Sciatic nerve (tissue), 2 donors: ENCODE data around the gene RTN4. TPM values are rescaled to one million over a fixed set of nuclear protein-coding genes. Genes with fewer than 3 reads are reported as not detected.
A peak's percentile ranks its signal among the peaks of the same experiment; 100 is the strongest.

Experiments
- ATAC-seq: fragments of 200-7000 bp; cut with Tn5 transposase; one replicate; pipeline ENCODE4 v1.9.1; 2020; ENCODE audit warnings: mild to moderate bottlenecking, moderate library complexity
- DNase-seq: peaks from one replicate; pipeline ENCODE4 v3.0.0-alpha.2; 2020; ENCODE audit warnings: low spot score
- intact Hi-C: fragments of 100-400 bp; cut with DNase I; formaldehyde crosslinking; loops from one replicate; pipeline ENCODE4 v1.14.2; 2022
- total RNA-seq: library from RNA; stranded (reverse); fragmentation: NEBNext Ultra II Directional; extraction: Animal tissue kit (Norgen Biotek cat#: 25700); gene quantifications from one replicate; pipeline ENCODE4 v1.2.1, GENCODE V29; 2021
- donor health status: DM: no; HTN: no; CAD: no.
- donor health status: DM: no; HTN: no; CAD: no.

RTN4 gene
- total RNA-seq, 1 donor from 2014 or later: 254 TPM

DNA sequence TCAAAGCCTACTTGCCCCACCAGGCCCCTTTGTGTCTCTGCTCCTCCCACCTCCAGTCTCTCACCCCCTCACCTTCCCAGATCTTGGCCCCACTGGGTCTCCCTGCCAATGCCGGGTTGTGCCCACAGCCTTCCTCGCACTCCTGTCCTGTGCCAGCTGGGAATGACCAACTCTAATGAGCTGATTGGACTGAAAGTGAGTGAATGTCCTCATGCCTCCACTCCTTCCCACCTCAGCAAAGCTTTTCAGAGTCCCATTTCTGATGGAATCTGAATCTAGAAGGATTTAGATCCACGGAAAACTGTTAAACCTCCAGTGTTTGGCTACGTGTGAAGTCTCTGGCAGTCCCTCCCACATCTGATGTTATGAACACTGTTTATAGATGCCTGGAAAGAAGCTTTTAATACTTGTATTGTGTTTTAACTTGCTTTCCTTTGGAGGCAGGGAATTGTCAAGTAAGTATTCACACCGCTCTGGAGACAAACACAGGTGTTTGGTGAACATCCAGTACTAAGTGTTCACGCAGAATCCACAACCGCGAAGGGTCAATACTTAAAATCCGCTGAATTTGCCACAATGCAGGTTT, 103.9 kb downstream of the RTN4 start:
- DNase-seq (no peak), ATAC-seq (peak; percentile 35)
- intact Hi-C loops: no loop called here

DNA sequence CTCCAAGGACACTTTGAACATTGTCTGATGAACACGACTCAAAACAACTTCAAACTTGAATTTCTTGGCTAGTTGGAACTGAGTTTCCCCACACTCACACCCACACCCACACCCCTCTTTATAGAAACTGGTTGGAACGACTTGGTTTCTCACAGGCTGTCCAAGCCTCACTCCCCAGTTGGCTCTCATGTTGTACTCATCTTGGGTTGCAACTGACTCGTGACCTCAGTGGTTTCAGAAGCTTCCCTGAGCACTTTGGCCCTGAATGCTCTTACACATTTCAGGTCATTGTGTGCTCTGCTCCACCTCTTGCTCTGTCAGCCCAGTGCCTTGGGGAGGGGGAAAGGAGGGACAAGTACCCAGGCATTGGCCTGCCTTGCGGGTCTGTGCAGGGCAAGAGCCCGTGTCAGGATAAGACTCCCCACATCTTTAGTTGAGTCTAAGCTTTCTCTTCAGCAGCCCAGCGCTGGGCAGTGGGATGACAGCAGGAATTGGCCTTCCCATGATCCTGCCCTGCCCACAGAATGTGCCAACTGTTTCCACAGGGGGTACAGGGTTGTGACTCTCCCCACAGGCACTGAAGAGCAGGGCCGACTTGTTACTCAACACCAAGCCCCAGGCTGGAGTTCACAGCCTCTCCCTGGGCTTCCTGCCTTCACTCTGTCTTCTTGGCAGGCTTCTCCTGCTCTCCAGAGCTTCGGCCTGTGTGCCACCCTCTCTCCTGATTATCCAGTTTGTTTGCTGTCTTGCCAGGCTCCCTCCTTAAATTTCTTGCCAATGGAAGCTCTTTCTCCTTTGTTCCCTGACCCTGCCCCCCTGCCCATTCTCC, 104.6 kb downstream of the RTN4 start:
- intact Hi-C loops: no loop called here
- ATAC-seq (peak; percentile 96), DNase-seq (peak; percentile 72)

DNA sequence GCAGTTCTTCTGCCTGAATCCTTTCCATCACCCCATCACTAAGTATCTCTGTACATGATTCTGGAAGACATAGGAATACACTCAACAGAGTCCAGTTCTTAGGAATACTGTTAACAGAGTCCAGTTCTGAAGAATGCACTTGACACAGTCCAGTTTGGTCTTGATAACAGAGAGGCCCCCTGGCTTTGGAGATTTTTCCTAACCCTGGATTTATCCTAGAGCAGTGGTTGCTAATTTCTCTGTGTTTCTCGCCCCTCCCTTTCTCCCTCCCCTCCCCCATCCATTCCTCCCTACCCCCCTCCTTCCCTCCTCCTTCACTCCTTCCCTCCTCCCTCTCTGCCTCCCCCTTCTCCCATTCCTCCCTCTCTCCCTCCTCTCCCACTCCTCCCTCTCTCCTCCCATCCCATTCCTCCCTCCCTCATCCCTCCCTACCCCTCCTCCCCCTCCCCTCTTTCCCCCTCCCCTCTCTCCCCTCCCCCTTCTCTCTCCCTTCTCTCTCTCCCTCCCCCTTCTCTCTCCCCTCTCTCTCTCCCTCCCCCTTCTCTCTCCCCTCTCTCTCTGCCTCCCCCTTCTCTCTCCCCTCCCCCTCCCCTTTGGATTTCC, 105.4 kb downstream of the RTN4 start:
- intact Hi-C loops: no loop called here
- no peak for ATAC-seq
- no peak for DNase-seq

GRCh38 chr2:54942373-54942772, 107.9 kb downstream of the RTN4 start:
- intact Hi-C loops: no loop called here
- no peak for DNase-seq
- no peak for ATAC-seq

DNA sequence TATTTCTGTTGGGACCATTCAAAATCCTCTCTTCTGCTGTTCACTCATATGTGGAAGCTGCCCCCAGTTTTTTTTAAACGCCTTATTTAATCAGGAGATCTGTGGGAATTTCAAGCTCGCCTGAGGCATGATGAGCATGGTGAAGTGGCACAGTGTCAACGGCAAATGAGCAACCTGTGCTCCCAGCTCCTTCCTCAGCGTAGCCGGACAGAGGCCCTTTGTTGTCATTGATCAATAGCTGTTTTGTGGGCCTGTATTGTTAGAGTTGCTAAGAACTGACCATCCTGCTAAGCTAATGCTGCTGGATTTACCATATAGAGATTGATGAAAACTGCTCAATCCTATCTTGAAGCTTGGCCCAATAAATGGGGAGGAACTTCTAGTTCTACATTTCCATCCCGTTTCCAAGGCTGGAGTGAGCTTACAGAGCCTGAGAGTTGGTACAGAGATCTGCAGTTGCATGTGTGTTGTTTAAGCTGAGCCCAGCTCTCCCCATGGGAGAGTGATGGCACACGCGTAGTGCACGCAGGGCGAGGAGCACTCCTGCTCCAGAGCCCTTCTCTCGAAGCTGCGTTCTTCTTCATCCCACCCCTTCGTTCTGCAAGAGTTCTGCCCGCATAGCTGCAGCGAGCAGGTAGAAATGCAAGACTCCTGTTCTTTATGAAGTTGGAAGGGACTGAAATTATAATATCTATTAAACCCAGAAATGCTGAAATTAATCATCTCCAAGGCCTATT, 108.8 kb downstream of the RTN4 start:
- intact Hi-C loops: no loop called here
- DNase-seq (no peak), ATAC-seq (no peak)

GRCh38 chr2:54940723-54941122, 109.5 kb downstream of the RTN4 start:
- ATAC-seq (no peak), DNase-seq (no peak)
- intact Hi-C loops: no loop called here

- DNase-seq (no peak), ATAC-seq (no peak)
- intact Hi-C loops: no loop called here
These were observed 110.7 kb downstream of the RTN4 start for GRCh38 chr2:54939446-54940118.

- DNase-seq: no peak
- intact Hi-C loops: no loop called here
- no peak for ATAC-seq
These were observed 113.5 kb downstream of the RTN4 start for GRCh38 chr2:54936766-54937165.

DNA sequence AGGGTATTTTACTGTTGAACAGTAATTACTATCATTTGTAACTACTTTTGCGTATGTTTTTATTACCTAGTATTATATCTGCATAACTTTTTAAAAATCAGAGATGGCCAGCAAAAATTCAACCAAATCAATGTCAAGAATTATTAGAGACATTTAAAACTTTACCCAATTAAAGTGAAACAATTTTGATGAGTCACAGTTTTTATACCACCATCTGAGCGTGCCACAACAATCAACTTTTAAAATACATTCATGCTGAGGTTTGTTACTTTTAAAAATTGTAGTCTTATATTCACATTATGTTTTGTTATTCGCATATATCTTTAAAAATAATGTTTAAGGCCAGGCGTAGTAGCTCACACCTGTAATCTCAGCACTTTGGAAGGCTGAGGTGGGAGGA, 114.9 kb downstream of the RTN4 start:
- ATAC-seq (no peak), DNase-seq (no peak)
- intact Hi-C loops: no loop called here

- DNase-seq: no peak
- ATAC-seq: no peak
- intact Hi-C loops: no loop called here
These were observed 118.8 kb downstream of the RTN4 start for GRCh38 chr2:54931473-54931872.

DNA sequence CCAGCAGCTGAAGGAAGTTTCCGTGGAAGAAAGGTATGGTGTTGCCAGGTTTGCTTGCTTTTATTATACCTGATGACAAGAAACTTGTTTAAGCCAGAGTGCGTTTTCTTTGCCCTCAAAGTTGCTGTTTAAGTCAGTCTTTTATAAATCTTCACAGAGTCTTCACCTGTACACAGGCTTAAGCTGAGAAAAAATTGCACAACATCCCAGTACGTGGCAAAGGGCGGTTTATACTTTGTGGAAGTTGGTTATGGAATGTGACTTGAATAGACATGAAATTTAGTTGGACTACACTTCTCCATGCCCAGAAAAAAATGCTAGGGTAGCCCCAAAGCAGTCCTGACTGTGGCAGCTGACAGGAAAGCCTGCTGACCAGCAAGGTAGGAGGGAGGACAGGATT, 121.5 kb downstream of the RTN4 start:
- DNase-seq: no peak
- intact Hi-C loops: no loop called here
- ATAC-seq: no peak

- no peak for DNase-seq
- intact Hi-C loops: no loop called here
- no peak for ATAC-seq
These were observed 122.3 kb downstream of the RTN4 start for GRCh38 chr2:54927751-54928615.

- no peak for ATAC-seq
- DNase-seq: no peak
- intact Hi-C loops: no loop called here
These were observed 123.0 kb downstream of the RTN4 start for GRCh38 chr2:54927085-54927750.

DNA sequence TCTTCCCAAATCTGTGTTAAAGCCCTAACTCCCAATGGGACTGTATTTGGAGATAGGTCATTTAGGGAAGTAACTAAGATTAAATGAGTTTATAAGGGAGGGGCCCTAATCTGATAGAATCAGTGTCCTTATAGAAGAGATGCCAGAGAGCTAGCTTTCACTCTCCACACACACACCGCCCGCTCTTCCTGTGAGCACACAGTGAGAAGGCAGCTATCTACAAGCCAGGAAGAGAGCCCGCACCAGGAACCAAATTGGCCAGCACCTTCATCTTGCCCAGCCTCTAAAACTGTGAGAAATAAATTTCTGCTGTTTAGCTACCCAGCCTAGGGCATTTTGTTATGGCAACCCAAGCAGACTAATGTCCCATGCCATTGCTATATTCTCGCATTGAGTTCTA, 125.2 kb downstream of the RTN4 start:
- intact Hi-C loops: no loop called here
- no peak for ATAC-seq

DNA sequence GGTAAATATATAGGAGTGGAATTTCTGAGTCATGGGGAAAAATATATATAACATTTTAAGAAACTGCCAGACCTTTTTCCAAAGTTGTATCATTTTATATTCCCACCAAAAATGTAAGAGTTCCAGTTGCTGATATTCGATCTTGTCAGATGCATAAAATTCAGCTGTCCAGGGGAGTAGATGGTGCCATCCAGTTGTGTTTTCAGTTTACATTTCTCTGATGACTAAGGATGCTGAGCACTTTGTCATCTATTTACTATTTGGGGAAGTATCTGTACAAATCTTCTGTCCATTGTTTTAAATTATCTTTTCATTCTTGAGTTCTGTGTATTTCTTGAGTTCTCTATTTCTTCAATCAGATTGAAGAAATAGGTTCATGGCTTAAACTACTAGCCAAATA, 126.1 kb downstream of the RTN4 start:
- intact Hi-C loops: no loop called here
- DNase-seq (no peak), ATAC-seq (no peak)

More for the DNA sequence above, 125.2 kb downstream of the RTN4 start:
- DNase-seq: no peak
